K562 (cell line): Measurements from ENCODE around the gene GPATCH11. TPM values are rescaled to one million over a fixed set of nuclear protein-coding genes. Genes with fewer than 3 reads are reported as not detected.

Experiments used
- ATF7 ChIP-seq: fragments of 450-650 bp; IDR thresholded peaks from 2 replicates; pipeline ENCODE4 v1.7.1; 2014; ENCODE audit warnings: mild to moderate bottlenecking, moderate library complexity
- BRD9 ChIP-seq: fragments of 450-650 bp; IDR thresholded peaks from 2 replicates; pipeline ENCODE4 v1.6.1; 2018; ENCODE audit warnings: low read depth; ENCODE audit not compliant: partially characterized antibody
- CBX8 ChIP-seq: fragments of 200-600 bp; sonication (generic); IDR thresholded peaks from 2 replicates; pipeline ENCODE4 v1.6.1; 2012; ENCODE audit warnings: borderline replicate concordance, mixed run types, low read depth, mild to moderate bottlenecking, moderate library complexity, mixed read lengths, low read length, control low read depth, inconsistent platforms; ENCODE audit not compliant: poor library complexity, severe bottlenecking; ENCODE audit errors: extremely low read depth
- EWSR1 ChIP-seq: fragments of 450-650 bp; IDR thresholded peaks from 2 replicates; pipeline ENCODE4 v1.6.1; 2018; ENCODE audit warnings: borderline replicate concordance, mild to moderate bottlenecking, low read depth, moderate library complexity; ENCODE audit not compliant: partially characterized antibody
- FOXM1 ChIP-seq, 2 experiments: fragments of 450-650 bp in 1 of 2; sonication (generic) in 1 of 2; formaldehyde crosslinking in 1 of 2; IDR thresholded peaks; 2 replicates each; pipeline versions ENCODE4 v1.6.1 to v1.9.0; 2017 to 2022; ENCODE audit warnings: low read depth in 2 of 2, mild to moderate bottlenecking in 2 of 2, missing genetic modification reagents in 1 of 2, moderate library complexity in 1 of 2
- HDAC1 ChIP-seq, 2 experiments: fragments of 450-650 bp; IDR thresholded peaks; 2 replicates each; pipeline ENCODE4 v1.6.1; 2016 to 2017; ENCODE audit warnings: inconsistent platforms in 1 of 2, mild to moderate bottlenecking in 1 of 2, moderate library complexity in 1 of 2
- KDM1A ChIP-seq, 2 experiments: fragments of 450-650 bp; IDR thresholded peaks; 2 replicates each; pipeline ENCODE4 v1.6.1; 2016; ENCODE audit warnings: mild to moderate bottlenecking in 2 of 2
- KLF6 ChIP-seq: fragments of 250-450 bp; sonication (Bioruptor Pico); IDR thresholded peaks from 2 replicates; pipeline ENCODE4 v1.4.0; 2020; ENCODE audit warnings: mild to moderate bottlenecking, moderate library complexity, borderline replicate concordance
- NCOA1 ChIP-seq: fragments of 450-650 bp; IDR thresholded peaks from 2 replicates; pipeline ENCODE4 v1.6.1; 2016; ENCODE audit warnings: low read depth
- NR4A1 ChIP-seq, 2 experiments: fragments of 250-450 bp in 1 of 2; fragments of 450-650 bp in 1 of 2; sonication (Bioruptor Pico) in 1 of 2; IDR thresholded peaks; 2 replicates each; pipeline versions ENCODE4 v1.4.0 to v1.6.1; 2016 to 2020; ENCODE audit warnings: mild to moderate bottlenecking in 2 of 2, missing compliant biosample characterization in 1 of 2, missing genetic modification characterization in 1 of 2, moderate library complexity in 1 of 2
- PTTG1 ChIP-seq: fragments of 450-650 bp; IDR thresholded peaks from 2 replicates; pipeline ENCODE4 v1.6.1; 2016; ENCODE audit warnings: low read depth, mild to moderate bottlenecking, missing genetic modification characterization, missing compliant biosample characterization
- TAF9B ChIP-seq: fragments of 450-650 bp; IDR thresholded peaks from 2 replicates; pipeline ENCODE4 v1.6.1; 2018; ENCODE audit warnings: mild to moderate bottlenecking; ENCODE audit not compliant: partially characterized antibody
- TCF3 ChIP-seq: sonication (generic); formaldehyde crosslinking; IDR thresholded peaks from 2 replicates; pipeline ENCODE4 v1.4.0; 2020; ENCODE audit warnings: mild to moderate bottlenecking, missing genetic modification reagents
- ZNF165 ChIP-seq: fragments of 250-450 bp; sonication (Bioruptor Pico); IDR thresholded peaks from 2 replicates; pipeline ENCODE4 v1.4.0; 2020; ENCODE audit warnings: borderline replicate concordance
- ZNF263 ChIP-seq: sonication (generic); formaldehyde crosslinking; IDR thresholded peaks from 2 replicates; pipeline ENCODE4 v1.8.0; 2022; ENCODE audit warnings: mild to moderate bottlenecking, missing genetic modification reagents, borderline replicate concordance
- ZNF436 ChIP-seq: fragments of 250-450, 450-650 bp; sonication (Bioruptor Pico); formaldehyde crosslinking; IDR thresholded peaks from 2 replicates; pipeline ENCODE4 v1.7.0; 2020; ENCODE audit warnings: mild to moderate bottlenecking
- polyA plus RNA-seq, 8 experiments: library from polyadenylated mRNA; depleted of rRNA in 4 of 8; stranded (reverse) in 5 of 8; unstranded in 3 of 8; fragments of >200 nt; fragmentation: Nextera tagmentation in 2 of 8; fragmentation: Illumina TruSeq in 1 of 8; extraction: Ambion mirVana in 2 of 8; extraction: Trizol in 1 of 8; gene quantifications; 2 replicates each; pipeline versions ENCODE4 v1.2.1 to v1.2.3, GENCODE V29; 2011 to 2014; ENCODE audit warnings: inconsistent platforms in 1 of 8, missing spikeins in 1 of 8
- total RNA-seq, 7 experiments: library from RNA; depleted of rRNA in 6 of 7; stranded (reverse); fragments of >200 nt in 6 of 7; fragmentation: Illumina TruSeq in 2 of 7; extraction: Trizol in 2 of 7; gene quantifications; 2 replicates each; pipeline versions ENCODE4 v1.2.1 to v1.2.3, GENCODE V29; 2011 to 2021; ENCODE audit warnings: low replicate concordance in 1 of 7
- TF ChIP-seq, protein P1 (sequence below), 2 experiments: fragments of 450-650 bp in 1 of 2; sonication (generic) in 1 of 2; formaldehyde crosslinking in 1 of 2; IDR thresholded peaks; 2 replicates each; pipeline versions ENCODE4 v1.7.1 to v1.9.0; 2016 to 2022; ENCODE audit warnings: inconsistent platforms in 1 of 2, mild to moderate bottlenecking in 1 of 2, missing genetic modification reagents in 1 of 2

The GPATCH11 gene
- total and polyA plus RNA-seq, 9 of the 15 experiments (the other 6 are each of a cell fraction or from before 2014, with no cell fraction given) = 7.9 to 23.9 (median 15.2) TPM

DNA sequence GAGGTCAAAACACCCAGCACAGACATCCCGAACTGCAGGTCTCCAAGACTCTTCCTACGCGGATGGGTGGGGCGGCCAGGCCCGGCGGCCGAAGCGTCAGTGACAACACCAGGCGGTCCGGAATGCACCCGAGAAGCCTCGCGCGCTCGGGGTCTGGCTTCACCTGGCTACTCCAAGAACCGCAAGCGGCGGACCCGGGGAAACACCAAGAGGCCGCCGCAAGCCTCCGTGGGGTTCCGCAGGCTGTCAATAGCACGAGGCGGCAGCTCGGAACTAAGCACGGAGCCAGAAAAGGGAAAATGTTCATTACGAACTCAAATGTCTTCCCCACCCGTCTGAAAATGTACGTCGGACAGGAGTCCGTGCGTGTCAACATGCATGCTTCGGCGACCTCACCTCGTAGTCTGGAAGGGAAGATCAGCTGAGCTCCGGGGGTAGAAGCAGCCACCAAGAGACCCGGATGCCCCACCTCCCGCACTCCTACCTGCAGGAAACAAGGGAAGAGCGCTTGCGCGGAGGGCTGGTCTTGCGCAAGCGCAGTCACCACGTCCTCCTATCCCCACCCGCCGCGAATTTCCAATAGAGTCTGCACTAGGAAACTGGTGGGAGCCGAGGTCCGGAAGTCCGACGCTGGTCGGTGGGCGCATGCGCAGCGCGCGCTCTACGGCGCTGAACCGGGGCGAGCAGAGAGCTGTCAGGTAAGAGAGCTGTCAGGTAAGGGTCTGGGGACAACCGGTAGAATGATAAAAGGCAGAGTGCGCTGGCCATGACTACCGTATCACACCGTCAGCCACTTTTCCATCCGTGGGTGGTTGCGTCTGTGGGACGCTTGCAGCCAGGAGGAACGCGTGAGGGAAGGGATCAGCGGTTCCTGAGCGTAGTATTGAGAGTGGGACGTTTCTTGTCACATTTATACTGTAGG is at the start of gene GPATCH11, which contains the start of gene HEATR5B (continued):
- TF ChIP-seq, protein P1, sequence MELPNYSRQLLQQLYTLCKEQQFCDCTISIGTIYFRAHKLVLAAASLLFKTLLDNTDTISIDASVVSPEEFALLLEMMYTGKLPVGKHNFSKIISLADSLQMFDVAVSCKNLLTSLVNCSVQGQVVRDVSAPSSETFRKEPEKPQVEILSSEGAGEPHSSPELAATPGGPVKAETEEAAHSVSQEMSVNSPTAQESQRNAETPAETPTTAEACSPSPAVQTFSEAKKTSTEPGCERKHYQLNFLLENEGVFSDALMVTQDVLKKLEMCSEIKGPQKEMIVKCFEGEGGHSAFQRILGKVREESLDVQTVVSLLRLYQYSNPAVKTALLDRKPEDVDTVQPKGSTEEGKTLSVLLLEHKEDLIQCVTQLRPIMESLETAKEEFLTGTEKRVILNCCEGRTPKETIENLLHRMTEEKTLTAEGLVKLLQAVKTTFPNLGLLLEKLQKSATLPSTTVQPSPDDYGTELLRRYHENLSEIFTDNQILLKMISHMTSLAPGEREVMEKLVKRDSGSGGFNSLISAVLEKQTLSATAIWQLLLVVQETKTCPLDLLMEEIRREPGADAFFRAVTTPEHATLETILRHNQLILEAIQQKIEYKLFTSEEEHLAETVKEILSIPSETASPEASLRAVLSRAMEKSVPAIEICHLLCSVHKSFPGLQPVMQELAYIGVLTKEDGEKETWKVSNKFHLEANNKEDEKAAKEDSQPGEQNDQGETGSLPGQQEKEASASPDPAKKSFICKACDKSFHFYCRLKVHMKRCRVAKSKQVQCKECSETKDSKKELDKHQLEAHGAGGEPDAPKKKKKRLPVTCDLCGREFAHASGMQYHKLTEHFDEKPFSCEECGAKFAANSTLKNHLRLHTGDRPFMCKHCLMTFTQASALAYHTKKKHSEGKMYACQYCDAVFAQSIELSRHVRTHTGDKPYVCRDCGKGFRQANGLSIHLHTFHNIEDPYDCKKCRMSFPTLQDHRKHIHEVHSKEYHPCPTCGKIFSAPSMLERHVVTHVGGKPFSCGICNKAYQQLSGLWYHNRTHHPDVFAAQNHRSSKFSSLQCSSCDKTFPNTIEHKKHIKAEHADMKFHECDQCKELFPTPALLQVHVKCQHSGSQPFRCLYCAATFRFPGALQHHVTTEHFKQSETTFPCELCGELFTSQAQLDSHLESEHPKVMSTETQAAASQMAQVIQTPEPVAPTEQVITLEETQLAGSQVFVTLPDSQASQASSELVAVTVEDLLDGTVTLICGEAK (IDR thresholded peaks at IDR 0.05) = peak; percentile 68
- TF ChIP-seq, protein P1 (CRISPR knock-in tag; IDR thresholded peaks at IDR 0.05) = no peak
- TF ChIP-seq ZNF263 (CRISPR knock-in tag) (0 out of 2 replicates have a peak, but pooled peaks have one; percentile 34), NCOA1 (no peak), EWSR1 (no peak), TAF9B (no peak), KDM1A (IDR thresholded peaks at IDR 0.05) (no peak), ZNF165 (CRISPR knock-in tag) (no peak), ZNF436 (CRISPR knock-in tag) (no peak), KLF6 (CRISPR knock-in tag) (no peak), BRD9 (no peak), FOXM1 (IDR thresholded peaks at IDR 0.05; ENCODE audit: low read depth) (no peak), FOXM1 (CRISPR knock-in tag; IDR thresholded peaks at IDR 0.05; ENCODE audit: low read depth) (no peak), TCF3 (CRISPR knock-in tag) (no peak), PTTG1 (tag) (no peak), HDAC1 (IDR thresholded peaks at IDR 0.05) (peak in 1 of 2 experiments; percentile 82; a peak in 2 of 4 replicates), ATF7 (peak; percentile 39; the same call in 1 of the 2 replicates), CBX8 (no peak), NR4A1 (CRISPR knock-in tag; IDR thresholded peaks at IDR 0.05) (no peak), NR4A1 (tag; IDR thresholded peaks at IDR 0.05) (no peak)
